ENCODE data around the gene NTF3.
"Not testable (repeated sequence)": the region's sequence is repeated elsewhere in the genome, so short reads cannot be mapped to it uniquely, and the experiment has no call there.

Gene NTF3

DNA sequence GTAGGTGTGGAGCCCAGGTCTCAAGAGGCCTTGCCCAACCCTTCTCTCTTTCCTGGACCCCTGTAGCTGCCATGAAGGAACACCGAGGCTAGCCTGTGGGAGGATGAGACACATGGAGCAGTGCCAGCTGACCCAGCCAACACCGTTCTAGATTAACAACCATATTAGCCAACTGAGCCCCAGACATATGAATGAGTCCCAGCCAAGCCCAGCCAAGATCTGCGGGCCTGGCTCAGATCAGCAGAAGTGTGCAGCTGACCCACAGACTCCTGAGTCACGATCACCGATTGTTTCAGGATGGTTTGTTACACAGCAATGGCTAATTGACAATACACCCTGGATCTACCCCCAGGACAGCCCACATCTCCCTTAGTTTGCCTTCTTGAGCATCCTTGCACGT, 82.1 kb downstream of the NTF3 start:
- no peak for DNase-seq

GRCh38 chr12:5514545-5514944, 82.6 kb downstream of the NTF3 start:
- no peak for DNase-seq

DNA sequence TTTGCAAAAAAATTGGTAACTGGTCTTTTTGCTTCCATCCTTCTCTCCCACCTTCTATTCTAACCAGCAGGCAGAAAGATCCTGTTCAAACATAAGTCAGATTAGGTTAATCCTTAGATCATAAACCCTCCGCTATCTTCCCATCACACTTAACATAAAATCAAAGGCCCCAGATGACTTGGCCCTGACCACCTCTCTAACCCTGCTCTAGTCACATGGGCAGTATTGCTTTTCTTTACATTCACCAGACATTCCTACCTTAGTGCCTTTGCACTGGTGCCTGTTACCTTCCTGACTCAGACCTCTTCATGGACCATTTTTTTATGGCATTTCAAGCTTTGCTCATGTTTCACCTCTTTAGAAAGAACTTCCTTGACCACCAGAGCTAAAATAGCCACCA, 83.5 kb downstream of the NTF3 start:
- DNase-seq: no peak

GRCh38 chr12:5516371-5517241, 84.7 kb downstream of the NTF3 start:
- DNase-seq: no peak

GRCh38 chr12:5518584-5519365, 86.9 kb downstream of the NTF3 start:
- DNase-seq: no peak

- DNase-seq: no peak
Observed at GRCh38 chr12:5520037-5520436, 88.1 kb downstream of the NTF3 start.

- DNase-seq: no peak
Observed at GRCh38 chr12:5520831-5521230, 88.9 kb downstream of the NTF3 start.

DNA sequence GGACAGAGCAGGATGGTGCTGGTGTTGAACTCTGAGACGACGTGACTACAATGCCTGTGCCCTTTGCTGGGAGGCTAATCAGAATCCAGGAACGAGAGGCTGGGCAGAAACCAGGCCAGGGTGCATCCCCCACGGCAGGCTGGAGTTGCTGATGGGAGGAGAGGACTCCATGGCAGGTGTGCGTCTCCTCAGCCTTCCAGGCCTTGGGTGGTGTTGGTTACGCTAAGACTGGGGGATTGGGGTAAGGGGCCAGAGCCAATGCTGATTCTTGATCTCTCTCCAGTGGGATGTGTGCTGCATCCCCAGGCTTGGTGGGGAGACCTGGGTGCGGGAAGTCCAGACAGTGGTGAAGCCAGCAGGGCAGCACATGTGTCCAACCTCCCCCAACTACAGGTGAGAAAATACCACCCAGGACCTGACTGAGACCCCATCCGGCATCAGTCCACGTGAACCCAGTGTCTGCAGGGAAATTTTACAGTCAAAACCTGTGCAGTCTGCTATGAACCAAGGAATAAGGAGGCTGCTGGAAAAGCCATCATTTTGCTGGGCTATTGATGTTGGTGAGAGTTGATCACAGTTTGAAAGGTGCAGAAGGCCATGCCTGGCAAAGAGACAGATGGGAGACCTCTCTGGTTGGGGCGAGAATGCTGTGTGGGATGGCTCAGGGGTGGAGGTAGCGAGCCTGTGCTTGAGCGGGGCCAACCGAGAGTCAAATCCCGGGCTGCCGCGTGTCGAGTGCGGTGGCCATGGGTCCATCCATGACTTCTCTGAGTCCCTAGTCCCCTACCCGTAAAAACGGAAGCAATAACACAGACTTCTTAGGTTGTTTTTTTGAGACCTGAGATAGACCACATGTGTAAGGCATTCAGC, 89.8 kb downstream of the NTF3 start:
- no peak for DNase-seq

GRCh38 chr12:5522432-5523335, 90.8 kb downstream of the NTF3 start:
- no peak for DNase-seq

GRCh38 chr12:5523396-5524115, 91.6 kb downstream of the NTF3 start:
- no peak for DNase-seq

GRCh38 chr12:5524116-5524768, 92.3 kb downstream of the NTF3 start:
- DNase-seq: no peak

GRCh38 chr12:5524769-5525436, 93.0 kb downstream of the NTF3 start:
- DNase-seq: no peak

DNA sequence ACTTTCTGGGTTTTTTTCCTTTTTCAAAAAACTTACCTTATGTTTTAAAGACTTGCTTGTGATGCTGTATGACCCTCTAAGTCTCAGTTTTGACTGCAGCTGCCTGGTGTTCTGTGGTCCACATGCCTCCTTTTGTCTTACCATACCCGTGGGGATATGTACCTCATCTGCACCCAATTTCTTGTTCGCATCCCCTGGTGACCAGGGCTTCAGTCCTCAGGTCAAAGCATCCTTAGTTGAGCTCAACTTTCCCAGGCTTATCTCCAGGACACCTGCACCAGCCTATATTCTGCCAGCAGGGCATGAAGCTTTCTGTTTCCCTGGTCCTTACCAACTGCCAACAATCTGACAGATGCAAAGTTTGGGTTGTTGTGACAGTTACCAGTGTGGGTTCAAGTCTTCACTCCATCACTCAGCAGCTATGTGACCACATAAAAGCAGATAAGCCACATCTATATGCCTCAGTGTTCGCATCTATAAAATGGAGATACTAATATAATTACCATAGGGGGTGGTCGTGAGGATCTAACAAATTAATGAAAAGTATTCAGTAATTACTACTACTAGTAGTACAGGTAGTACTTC, 94.0 kb downstream of the NTF3 start:
- no peak for DNase-seq

DNA sequence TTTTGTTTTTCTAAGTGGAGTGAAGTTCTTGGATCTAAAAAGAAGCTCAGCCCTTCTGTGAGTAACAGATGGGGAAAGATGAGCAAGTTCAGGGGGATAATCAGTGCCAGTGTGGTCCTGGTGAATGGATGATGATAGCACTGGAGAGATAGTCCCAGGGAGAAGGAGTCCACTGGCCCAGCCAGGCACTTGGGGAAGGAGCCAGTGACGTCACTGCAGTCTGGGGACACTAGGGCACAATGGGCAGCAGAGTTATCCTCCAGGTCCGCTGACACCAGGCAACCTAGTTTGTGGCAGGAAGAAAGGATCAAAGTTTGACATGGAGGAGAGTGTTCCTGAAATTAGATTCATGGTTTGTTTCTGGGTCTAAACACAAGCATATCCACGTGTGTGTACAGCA, 101.5 kb downstream of the NTF3 start:
- DNase-seq: no peak

- no peak for DNase-seq
Observed at GRCh38 chr12:5534426-5535199, 102.7 kb downstream of the NTF3 start.

DNA sequence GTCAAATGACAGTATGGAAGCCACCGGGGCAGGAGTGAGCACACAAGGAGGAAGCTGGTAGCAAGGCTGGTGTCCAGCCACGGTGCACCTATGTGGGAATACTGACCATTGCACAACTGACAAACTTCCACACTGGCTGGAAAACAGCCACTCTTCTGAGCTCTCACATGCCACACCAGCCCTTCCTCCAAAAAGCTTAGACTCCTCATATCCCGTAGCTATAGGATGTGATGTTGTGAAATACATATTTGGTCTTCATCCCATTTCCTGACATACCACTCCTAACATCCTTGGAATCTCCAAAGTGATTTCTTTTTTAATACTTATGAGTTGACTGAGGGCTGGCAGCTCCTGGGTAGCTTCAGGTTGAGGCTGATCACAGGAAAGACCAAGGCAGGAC, 103.6 kb downstream of the NTF3 start:
- no peak for DNase-seq

DNA sequence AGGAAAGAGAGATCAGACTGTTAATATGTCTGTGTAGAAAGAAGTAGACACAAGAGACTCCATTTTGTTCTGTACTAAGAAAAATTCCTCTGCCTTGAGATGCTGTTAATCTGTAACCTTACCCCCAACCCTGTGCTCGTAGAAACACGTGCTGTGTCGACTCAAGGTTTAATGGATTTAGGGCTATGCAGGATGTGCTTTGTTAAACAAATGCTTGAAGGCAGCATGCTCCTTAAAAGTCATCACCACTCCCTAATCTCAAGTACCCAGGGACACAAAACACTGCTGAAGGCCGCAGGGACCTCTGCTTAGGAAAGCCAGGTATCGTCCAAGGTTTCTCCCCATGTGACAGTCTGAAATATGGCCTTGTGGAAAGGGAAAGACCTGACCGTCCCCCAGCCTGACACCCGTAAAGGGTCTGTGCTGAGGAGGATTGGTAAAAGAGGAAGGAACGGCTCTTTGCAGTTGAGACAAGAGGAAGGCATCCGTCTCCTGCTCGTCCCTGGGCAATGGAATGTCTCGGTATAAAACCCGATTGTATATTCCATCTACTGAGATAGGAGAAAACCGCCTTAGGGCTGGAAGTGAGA, 105.2 kb downstream of the NTF3 start:
- DNase-seq: not testable (repeated sequence)

GRCh38 chr12:5537771-5538170, 105.9 kb downstream of the NTF3 start:
- no peak for DNase-seq

Data from stimulated activated CD4-positive, alpha-beta T cell treated with anti-CD3 and anti-CD28 coated beads, Interleukin-15, amount 100 ng/mL, for 24 hours (primary cell).